Stimulated activated effector memory CD8-positive, alpha-beta T cell treated with anti-CD3 and anti-CD28 coated beads, Interleukin-12 subunit alpha, Interleukin-12 subunit beta, amount 100 ng/mL, for 72 hours (primary cell): Measurements from ENCODE around the gene ADAMTSL2.

Experiments
- ATAC-seq: fragments of 150-1000 bp; cut with Tn5 transposase; 2 replicates; pipeline ENCODE4 v1.10.0; 2021
- DNase-seq, 2 donors: peaks; one replicate each; pipeline ENCODE4 v3.0.0; 2021 to 2022; ENCODE audit warnings: low spot score in 2 of 2
- H3K27ac Mint-ChIP-seq: one replicate; pipeline ENCODE4 v1.8.0; 2022; ENCODE audit warnings: mild to moderate bottlenecking, mixed read lengths
- H3K36me3 Mint-ChIP-seq: one replicate; pipeline ENCODE4 v1.8.0; 2022; ENCODE audit warnings: mild to moderate bottlenecking, mixed read lengths
- H3K4me1 Mint-ChIP-seq: one replicate; pipeline ENCODE4 v1.8.0; 2022; ENCODE audit warnings: mixed read lengths
- H3K4me3 Mint-ChIP-seq: one replicate; pipeline ENCODE4 v1.8.0; 2022; ENCODE audit warnings: mild to moderate bottlenecking, mixed read lengths
- H3K9me3 Mint-ChIP-seq: one replicate; pipeline ENCODE4 v1.8.0; 2022; ENCODE audit warnings: mixed read lengths

ADAMTSL2 gene

DNA sequence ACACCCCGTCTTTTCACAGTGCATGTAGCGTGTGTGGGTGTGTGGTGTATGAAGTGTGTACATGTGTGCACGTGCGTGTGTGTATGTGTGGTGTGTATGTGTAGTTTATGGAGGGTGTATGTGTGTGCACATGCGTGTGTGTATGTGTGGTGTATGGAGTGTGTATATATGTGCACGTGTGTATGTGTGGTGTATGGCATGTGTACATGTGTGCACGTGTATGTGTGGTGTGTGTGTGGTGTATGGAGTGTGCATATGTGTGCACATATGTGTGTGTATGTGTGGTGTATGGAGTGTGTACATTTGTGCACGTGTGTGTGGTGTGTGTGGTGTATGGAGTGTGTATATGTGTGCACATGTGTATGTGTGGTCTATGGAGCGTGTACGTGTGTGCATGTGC, 22.9 kb upstream of the ADAMTSL2 start:
- no peak overlapping the region for H3K27ac Mint-ChIP-seq
- no peaks in the 10 kb centered on the region for H3K9me3 Mint-ChIP-seq
- ATAC-seq (no peak), DNase-seq (no peak)
- H3K4me1 Mint-ChIP-seq: peaks cover 8% of the 10 kb centered on the region
- no peaks in the 10 kb centered on the region for H3K36me3 Mint-ChIP-seq
- no peak overlapping the region for H3K4me3 Mint-ChIP-seq

- DNase-seq (no peak), ATAC-seq (no peak)
- no peaks in the 10 kb centered on the region for H3K36me3 Mint-ChIP-seq
- H3K9me3 Mint-ChIP-seq: no peaks in the 10 kb centered on the region
- H3K27ac Mint-ChIP-seq: no peak overlapping the region
- H3K4me3 Mint-ChIP-seq: no peak overlapping the region
- H3K4me1 Mint-ChIP-seq: peaks cover 8% of the 10 kb centered on the region
Measured at GRCh38 chr9:133512253-133513213, 22.0 kb upstream of the ADAMTSL2 start.

DNA sequence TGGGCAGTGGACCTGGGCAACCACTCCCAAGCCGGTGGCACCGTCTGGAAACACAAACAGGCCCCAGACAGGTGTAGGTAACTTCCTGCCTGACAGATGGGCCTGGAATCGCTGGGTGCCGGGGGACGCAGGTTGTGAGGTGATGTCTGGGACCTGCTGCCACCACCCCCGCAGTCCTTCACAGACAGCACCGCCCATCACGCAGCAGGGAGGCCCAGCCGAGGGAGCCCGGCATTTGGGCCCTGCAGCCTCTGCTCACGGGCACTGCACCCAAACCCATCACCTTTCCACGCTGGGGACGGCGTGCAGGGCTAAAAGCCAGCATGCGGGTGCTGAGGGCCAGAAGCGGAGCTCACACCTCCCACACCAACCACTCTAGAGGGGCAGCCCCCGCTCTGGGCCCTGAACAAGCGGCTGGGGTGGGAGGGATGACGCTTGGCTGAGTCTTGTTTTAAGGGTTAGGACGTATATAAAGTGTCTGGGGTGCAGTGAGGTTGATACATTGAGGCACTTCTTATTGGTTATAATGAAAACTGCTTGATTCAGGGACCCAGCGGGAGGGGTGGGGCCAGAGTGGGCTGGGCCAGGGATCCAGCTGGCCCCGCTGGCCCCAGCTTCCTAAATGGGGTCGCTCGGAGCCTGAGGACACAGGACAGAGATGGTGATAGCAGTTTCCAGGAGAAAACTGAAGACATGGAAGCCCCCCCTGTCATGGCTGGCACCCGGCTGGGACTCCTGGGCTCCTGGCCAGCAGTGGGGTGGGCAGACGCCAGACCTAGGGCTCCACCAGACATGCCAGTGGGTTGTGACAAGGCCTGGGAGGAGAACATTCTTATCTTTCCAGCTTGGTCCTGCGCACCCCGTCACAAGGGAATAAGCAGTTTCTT, 21.0 kb upstream of the ADAMTSL2 start:
- Mint-ChIP-seq H3K9me3 (no peaks in the 10 kb centered on the region), H3K27ac (no peak overlapping the region), H3K4me3 (no peak overlapping the region), H3K4me1 (peaks cover 8% of the 10 kb centered on the region), H3K36me3 (no peaks in the 10 kb centered on the region)
- DNase-seq (no peak), ATAC-seq (no peak)

DNA sequence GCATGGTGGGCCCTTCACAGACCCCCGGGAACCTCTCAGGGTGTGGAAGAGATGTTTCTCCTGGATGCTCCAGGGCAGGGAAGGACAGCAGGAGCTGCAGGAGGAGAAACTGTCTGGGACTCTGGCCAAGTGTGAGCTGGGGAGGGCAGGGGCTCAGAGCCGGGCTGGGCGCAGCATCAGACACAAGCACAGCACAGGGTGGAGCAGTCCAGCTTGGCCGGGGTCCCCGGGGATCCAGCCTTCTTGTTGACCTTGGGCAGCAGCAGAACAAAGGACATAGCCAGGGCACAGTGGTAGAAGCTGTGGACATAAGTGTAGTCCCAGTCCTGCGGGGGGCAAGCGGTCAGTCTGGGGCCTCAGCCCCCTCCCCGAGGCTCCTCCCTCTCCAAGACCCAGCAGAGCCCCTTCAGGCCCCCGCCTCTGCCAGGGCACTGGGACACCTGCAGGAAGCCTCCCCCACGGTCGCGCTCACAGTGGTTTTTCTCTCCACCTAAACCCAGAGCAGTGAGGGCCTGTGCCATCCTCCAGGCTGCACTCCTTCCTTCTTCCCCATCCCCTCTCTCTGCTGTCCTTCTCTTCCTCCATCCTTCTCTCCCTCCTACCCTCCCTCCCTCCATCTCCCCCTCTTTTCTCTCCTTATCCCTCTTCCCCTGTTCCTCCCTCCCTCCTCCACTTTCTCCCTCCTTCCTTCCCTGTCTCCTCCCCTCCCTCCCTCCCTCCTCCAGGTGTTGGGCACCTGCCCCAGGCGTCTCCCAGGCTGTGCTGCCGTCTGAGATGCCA, 19.9 kb upstream of the ADAMTSL2 start:
- H3K27ac Mint-ChIP-seq: no peak overlapping the region
- DNase-seq (no peak), ATAC-seq (no peak)
- H3K4me3 Mint-ChIP-seq: no peak overlapping the region
- H3K4me1 Mint-ChIP-seq: peaks cover 1% of the 10 kb centered on the region
- H3K36me3 Mint-ChIP-seq: no peaks in the 10 kb centered on the region
- H3K9me3 Mint-ChIP-seq: no peaks in the 10 kb centered on the region

DNA sequence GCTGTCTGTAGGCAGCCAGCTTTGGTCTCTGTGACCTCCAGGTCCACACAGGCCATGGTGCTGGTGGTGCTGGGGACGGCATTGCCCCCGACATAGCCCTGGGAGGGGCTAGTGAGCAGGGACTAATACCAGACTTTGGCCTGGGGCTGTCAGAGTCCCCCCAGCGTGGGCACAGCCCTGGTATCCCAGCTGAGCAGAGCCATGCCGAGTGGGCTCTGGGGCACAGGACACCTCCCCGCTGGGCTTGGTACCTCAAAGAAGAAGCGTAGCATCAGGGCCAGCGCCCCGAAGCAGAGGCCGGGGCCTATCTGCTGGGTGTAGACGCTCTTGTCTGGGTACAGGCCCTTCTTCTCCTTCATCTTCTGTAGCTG, 19.3 kb upstream of the ADAMTSL2 start:
- H3K27ac Mint-ChIP-seq: no peak overlapping the region
- ATAC-seq (no peak), DNase-seq (no peak)
- no peaks in the 10 kb centered on the region for H3K9me3 Mint-ChIP-seq
- no peaks in the 10 kb centered on the region for H3K4me1 Mint-ChIP-seq
- no peaks in the 10 kb centered on the region for H3K36me3 Mint-ChIP-seq
- H3K4me3 Mint-ChIP-seq: no peak overlapping the region

DNA sequence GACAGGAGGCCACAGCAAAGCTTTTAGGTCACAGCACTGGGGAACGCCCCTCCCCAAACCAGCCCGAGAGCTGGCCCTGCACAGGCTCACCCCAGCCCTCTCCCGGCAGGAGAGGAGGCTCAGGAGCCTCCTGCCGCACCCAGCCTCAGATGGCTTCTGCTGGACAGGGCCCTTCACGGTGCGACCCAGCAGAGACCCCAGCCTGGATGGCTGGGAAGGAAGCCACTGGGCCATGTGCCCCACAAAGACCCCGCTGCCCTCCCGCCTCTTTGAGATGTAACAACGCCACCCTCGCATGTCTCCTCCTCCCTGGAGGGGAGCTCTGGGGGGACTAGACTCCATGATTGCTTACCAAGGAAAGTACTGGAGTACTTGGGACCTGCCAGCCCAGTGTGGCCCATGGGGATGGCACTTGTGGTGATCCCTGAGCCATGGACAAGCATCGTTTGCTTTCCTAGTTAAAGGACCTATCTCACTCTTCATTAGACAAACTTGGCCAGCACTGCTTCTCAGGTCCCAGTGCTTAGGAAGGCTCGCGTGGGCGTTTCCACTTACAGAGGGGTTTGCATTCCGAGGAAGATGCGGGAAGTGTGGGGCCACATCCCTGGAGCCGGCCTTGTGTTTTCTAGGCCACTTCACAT, 18.8 kb upstream of the ADAMTSL2 start:
- no peak overlapping the region for H3K4me3 Mint-ChIP-seq
- H3K4me1 Mint-ChIP-seq: no peaks in the 10 kb centered on the region
- H3K36me3 Mint-ChIP-seq: no peaks in the 10 kb centered on the region
- no peaks in the 10 kb centered on the region for H3K9me3 Mint-ChIP-seq
- no peak for DNase-seq
- ATAC-seq: no peak
- H3K27ac Mint-ChIP-seq: no peak overlapping the region

- Mint-ChIP-seq H3K4me1 (no peaks in the 10 kb centered on the region), H3K4me3 (no peak overlapping the region), H3K9me3 (no peaks in the 10 kb centered on the region), H3K36me3 (no peaks in the 10 kb centered on the region), H3K27ac (no peak overlapping the region)
- ATAC-seq (no peak), DNase-seq (no peak)
Measured at GRCh38 chr9:133516256-133516960, 18.1 kb upstream of the ADAMTSL2 start.

GRCh38 chr9:133516961-133517350, 17.5 kb upstream of the ADAMTSL2 start:
- no peak for DNase-seq
- no peaks in the 10 kb centered on the region for H3K9me3 Mint-ChIP-seq
- no peak overlapping the region for H3K27ac Mint-ChIP-seq
- no peak overlapping the region for H3K4me3 Mint-ChIP-seq
- no peaks in the 10 kb centered on the region for H3K4me1 Mint-ChIP-seq
- no peaks in the 10 kb centered on the region for H3K36me3 Mint-ChIP-seq
- no peak for ATAC-seq

DNA sequence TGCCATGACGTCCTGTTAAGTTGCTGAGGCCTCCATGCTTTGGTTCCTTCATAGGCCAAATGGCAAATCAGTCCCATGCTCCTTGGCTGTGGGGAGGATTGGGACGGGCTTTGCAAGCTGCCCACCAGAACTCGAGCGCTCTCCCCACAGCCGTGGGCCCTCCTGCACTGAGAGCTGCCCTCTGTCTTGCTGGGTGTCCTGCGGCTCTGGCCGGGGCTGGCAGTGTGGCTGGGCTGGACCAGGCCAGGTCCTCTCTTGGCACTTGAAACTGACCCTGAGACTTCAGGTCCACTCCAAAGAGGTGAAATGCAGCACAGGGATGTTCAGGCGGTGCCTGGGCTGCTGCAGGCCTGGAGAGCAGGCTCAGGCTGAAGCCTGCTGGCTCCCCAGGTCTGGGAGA, 16.8 kb upstream of the ADAMTSL2 start:
- DNase-seq: no peak
- H3K4me3 Mint-ChIP-seq: no peak overlapping the region
- ATAC-seq: no peak
- H3K4me1 Mint-ChIP-seq: no peaks in the 10 kb centered on the region
- H3K27ac Mint-ChIP-seq: no peak overlapping the region
- H3K36me3 Mint-ChIP-seq: no peaks in the 10 kb centered on the region
- no peaks in the 10 kb centered on the region for H3K9me3 Mint-ChIP-seq

DNA sequence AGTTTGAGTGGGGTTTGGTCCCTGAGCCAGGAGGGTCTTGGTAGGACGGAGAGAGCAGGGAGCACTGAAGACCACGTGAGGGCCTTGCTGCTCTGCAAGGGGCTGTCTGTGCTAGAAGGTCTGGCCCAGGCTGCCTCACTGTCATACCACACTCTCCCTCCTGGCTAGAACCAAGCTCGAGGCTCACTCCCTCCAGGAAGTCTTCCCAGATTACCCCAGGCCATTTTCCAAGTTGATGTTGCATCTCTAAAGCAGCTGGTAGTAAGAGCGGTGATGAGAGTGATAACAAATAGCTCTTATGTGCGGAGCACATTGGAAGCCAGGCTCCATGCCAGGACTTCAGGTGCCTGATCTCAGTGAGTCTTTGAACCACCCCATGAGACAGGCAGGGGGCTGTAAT, 16.3 kb upstream of the ADAMTSL2 start:
- no peak for DNase-seq
- H3K36me3 Mint-ChIP-seq: no peaks in the 10 kb centered on the region
- no peaks in the 10 kb centered on the region for H3K4me1 Mint-ChIP-seq
- H3K9me3 Mint-ChIP-seq: no peaks in the 10 kb centered on the region
- H3K4me3 Mint-ChIP-seq: no peak overlapping the region
- no peak overlapping the region for H3K27ac Mint-ChIP-seq
- ATAC-seq: no peak

DNA sequence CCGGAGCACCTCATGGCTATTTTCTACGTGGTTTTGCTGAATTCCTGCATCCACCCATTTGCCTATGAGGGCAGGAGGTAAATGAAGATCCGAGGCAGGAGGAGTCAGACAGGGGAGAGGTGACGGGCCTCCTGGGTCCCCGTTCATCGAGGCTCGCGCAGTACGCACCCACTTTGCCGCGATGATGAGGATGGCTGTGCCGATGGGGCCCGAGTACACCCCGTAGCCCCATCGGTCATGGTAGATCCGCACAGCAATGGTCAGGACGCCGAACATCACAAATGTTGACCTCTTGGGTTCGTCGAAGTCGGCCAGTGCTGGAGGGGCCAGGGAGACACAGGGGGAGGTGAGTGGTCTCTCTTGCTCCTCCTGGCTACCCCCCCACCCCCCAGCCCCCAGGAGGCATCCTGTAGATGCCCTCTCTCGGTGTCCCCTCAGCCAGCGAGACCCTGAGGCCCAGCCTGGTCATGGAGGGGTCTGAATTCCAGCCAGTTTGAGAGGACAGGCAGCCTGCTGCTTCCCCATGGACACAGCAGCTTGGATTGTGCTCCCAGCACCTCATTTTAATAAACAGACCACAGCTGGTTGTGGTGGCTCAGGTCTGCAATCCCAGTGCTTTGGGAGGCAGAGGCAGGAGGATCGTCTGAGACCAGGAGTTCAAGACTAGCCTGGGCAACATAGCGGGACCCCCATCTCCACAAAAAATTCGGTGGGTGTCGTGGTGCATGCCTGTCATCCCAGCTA, 15.6 kb upstream of the ADAMTSL2 start:
- H3K4me1 Mint-ChIP-seq: no peaks in the 10 kb centered on the region
- H3K36me3 Mint-ChIP-seq: no peaks in the 10 kb centered on the region
- DNase-seq (no peak), ATAC-seq (no peak)
- no peak overlapping the region for H3K27ac Mint-ChIP-seq
- H3K9me3 Mint-ChIP-seq: no peaks in the 10 kb centered on the region
- no peak overlapping the region for H3K4me3 Mint-ChIP-seq

- H3K4me3 Mint-ChIP-seq: no peak overlapping the region
- ATAC-seq (no peak), DNase-seq (no peak)
- H3K36me3 Mint-ChIP-seq: no peaks in the 10 kb centered on the region
- no peaks in the 10 kb centered on the region for H3K9me3 Mint-ChIP-seq
- H3K27ac Mint-ChIP-seq: no peak overlapping the region
- H3K4me1 Mint-ChIP-seq: no peaks in the 10 kb centered on the region
Measured at GRCh38 chr9:133519693-133520092, 14.8 kb upstream of the ADAMTSL2 start.

DNA sequence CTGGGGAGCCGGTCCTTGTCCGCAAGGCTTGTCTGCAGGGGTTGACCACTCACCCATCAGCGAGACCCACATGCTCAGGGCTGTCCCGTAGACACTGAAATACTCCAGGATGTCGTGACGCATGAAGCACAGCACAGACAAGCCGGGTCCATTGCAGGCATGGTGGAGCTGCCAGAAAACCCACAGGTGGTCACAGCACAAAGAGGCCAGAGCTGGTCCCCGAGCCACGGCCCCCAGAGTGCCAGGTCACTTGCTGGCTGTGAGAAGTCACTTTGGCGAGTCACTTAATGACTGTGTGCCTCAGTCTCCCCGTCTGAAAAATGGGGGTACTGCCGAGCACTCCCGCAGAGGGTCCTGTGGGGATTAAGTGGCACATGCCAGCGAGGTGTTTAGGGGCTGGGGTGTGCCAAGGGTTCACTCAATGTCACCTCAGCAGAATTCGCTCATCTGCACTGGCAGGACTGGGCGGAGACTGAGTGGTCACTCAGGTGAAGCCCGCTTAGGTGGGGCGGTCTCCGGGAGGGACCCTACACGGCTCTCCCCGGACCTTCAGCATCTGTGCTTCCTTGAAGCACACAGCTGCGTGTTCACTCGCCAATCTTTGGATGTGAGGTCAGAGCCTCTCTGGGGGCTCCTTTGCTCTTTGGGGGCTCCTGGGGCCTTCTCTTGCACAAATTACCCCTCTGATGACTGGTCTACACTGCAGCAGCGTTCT, 14.2 kb upstream of the ADAMTSL2 start:
- ATAC-seq: no peak
- DNase-seq: no peak
- no peak overlapping the region for H3K4me3 Mint-ChIP-seq
- no peaks in the 10 kb centered on the region for H3K4me1 Mint-ChIP-seq
- H3K27ac Mint-ChIP-seq: no peak overlapping the region
- H3K36me3 Mint-ChIP-seq: no peaks in the 10 kb centered on the region
- no peaks in the 10 kb centered on the region for H3K9me3 Mint-ChIP-seq
